Right atrium auricular region (tissue), 2 donors: ENCODE results near the gene NOL6. TPM values are rescaled to one million over a fixed set of nuclear protein-coding genes. Genes with fewer than 3 reads are reported as not detected.
A peak's percentile ranks its signal among the peaks of the same experiment; 100 is the strongest.

Source experiments
- DNase-seq: peaks from one replicate; pipeline ENCODE4 v3.0.0-alpha.2; 2019; ENCODE audit warnings: low spot score
- H3K27ac ChIP-seq, 2 donors: fragments of 200-600 bp; sonication (generic); 1 replicate in 1 of 2; 2 replicates in 1 of 2; pipeline ENCODE4 v1.5.1; 2016 to 2019
- H3K27me3 ChIP-seq, 2 donors: fragments of 200-600 bp; sonication (generic); one replicate each; pipeline versions ENCODE4 v1.5.1 to v1.6.0; 2017 to 2019
- H3K36me3 ChIP-seq: fragments of 200-600 bp; sonication (generic); one replicate; pipeline ENCODE4 v1.5.1; 2016
- H3K4me1 ChIP-seq, 2 donors: fragments of 200-600 bp; sonication (generic); one replicate each; pipeline versions ENCODE4 v1.5.1 to v1.6.0; 2017 to 2019
- H3K4me3 ChIP-seq, 2 donors: fragments of 200-600 bp; sonication (generic); 1 replicate in 1 of 2; 2 replicates in 1 of 2; pipeline ENCODE4 v1.5.1; 2017 to 2019; ENCODE audit warnings: mild to moderate bottlenecking in 1 of 2, moderate library complexity in 1 of 2
- H3K9me3 ChIP-seq, 2 donors: fragments of 200-600 bp; sonication (generic); one replicate each; pipeline ENCODE4 v1.5.1; 2019
- microRNA-seq, 2 donors: library from miRNA; unstranded; fragments of <30 nt; microRNA quantifications; one replicate each; pipeline ENCODE4, GENCODE V29; 2016 to 2017; ENCODE audit warnings: borderline number of aligned reads in 2 of 2, borderline replicate concordance in 1 of 2
- total RNA-seq, 2 donors: library from RNA; depleted of rRNA; stranded (reverse); fragments of >200 nt; gene quantifications; one replicate each; pipeline ENCODE4 v1.1.0, GENCODE V29; 2016
- TF ChIP-seq, protein P1 (sequence below), 2 donors: fragments of 200-600 bp; sonication (generic); IDR thresholded peaks; one replicate each; pipeline ENCODE4 v1.5.1; 2019; ENCODE audit warnings: antibody characterized with exemption in 2 of 2

NOL6 gene
- total RNA-seq, 2 donors from 2014 or later = 12.5 to 16.1 TPM

DNA sequence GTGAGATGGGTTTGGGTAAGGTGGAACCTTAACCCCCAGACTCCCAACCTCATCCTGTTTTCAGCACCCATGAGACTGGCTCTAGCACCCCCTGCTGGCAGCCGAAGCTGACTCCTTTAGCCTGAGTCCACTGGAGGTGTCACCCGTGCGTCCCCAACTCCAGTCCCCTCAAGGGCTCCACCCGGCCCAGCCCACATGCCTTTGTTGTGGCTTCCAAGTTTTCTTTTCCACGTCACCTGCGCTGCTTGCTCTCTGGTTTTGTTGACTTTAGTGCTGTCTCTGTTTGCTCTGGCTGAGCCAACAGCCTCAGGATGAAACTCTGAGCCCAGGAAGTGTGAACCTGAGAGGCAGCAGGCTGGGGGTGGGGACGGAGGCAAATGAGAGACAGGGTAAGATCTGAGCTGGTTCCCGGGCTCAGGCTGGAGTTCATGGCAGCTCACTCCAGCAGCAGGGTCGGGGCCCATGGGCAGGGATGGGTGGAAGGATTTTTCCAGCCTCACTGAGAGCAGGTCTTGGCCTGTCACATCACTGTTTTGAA lies 58.2 kb downstream of the NOL6 start:
- Histone ChIP-seq H3K9me3 (no peaks in the 10 kb centered on the region), H3K4me1 (peaks cover 0 to 10% of the 10 kb centered on the region in 2 donors), H3K27ac (no peak overlapping the region), H3K4me3 (no peak overlapping the region), H3K27me3 (no peaks in the 10 kb centered on the region), H3K36me3 (no peaks in the 10 kb centered on the region)
- peak; percentile 69 for DNase-seq
- TF ChIP-seq, protein P1, sequence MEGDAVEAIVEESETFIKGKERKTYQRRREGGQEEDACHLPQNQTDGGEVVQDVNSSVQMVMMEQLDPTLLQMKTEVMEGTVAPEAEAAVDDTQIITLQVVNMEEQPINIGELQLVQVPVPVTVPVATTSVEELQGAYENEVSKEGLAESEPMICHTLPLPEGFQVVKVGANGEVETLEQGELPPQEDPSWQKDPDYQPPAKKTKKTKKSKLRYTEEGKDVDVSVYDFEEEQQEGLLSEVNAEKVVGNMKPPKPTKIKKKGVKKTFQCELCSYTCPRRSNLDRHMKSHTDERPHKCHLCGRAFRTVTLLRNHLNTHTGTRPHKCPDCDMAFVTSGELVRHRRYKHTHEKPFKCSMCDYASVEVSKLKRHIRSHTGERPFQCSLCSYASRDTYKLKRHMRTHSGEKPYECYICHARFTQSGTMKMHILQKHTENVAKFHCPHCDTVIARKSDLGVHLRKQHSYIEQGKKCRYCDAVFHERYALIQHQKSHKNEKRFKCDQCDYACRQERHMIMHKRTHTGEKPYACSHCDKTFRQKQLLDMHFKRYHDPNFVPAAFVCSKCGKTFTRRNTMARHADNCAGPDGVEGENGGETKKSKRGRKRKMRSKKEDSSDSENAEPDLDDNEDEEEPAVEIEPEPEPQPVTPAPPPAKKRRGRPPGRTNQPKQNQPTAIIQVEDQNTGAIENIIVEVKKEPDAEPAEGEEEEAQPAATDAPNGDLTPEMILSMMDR (IDR thresholded peaks at IDR 0.05) = peak; percentile 62 to 79

DNA sequence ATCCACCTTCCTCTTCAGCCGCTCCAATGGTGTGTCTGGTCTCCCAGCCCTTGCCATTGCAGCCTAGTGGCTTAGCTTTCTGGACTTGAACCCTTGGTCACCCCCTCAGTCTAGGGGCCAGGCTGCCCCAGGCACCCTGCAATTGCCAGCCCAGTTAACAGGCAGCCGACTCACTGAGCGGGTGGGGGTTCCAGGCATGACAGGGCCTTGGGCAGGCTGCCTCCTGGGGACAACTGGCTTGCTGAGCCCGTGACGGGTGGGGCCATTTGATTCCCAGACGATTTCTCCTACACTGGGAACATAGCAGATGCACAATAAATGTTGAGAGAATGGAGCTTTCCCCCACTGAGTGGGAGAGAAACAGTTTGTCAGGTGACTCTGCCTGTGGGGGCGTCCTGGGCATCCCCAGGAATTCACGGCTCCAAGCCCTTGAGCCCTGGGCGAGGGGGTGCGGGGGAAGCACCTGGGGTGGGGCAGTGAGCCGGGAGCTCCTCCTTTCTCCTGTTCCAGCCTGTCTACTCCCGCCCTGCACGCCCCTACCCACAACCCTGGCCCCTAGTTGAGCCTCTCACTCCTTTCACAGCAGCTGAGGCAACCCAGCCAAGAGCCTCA lies 58.7 kb downstream of the NOL6 start:
- DNase-seq = no peak
- Histone ChIP-seq H3K9me3 (no peaks in the 10 kb centered on the region), H3K4me1 (peaks cover 0 to 10% of the 10 kb centered on the region in 2 donors), H3K27ac (no peak overlapping the region), H3K27me3 (no peaks in the 10 kb centered on the region), H3K36me3 (no peaks in the 10 kb centered on the region), H3K4me3 (no peak overlapping the region)
- TF ChIP-seq, protein P1 (IDR thresholded peaks at IDR 0.05) = no peak

GRCh38 chr9:33414268-33414667 lies 59.5 kb downstream of the NOL6 start:
- Histone ChIP-seq H3K4me1 (peaks cover 0 to 10% of the 10 kb centered on the region in 2 donors), H3K4me3 (no peak overlapping the region), H3K36me3 (no peaks in the 10 kb centered on the region), H3K27ac (no peak overlapping the region), H3K9me3 (no peaks in the 10 kb centered on the region), H3K27me3 (no peaks in the 10 kb centered on the region)
- DNase-seq = no peak
- TF ChIP-seq, protein P1 (IDR thresholded peaks at IDR 0.05) = no peak

Small RNA genes lying within 50 kb of the gene (microRNA-seq; reads per million reads assigned to microRNA genes)
- 0 to 0.71 reads per million in 2 donors for gene MIR6851

Other genes with a start within 250 kb of the NOL6 start
- not detected for gene SPINK4, start 233.8 kb downstream of the NOL6 start, total RNA-seq
- gene BAG1, start 209.2 kb downstream of the NOL6 start, total RNA-seq = 100 to 1,000 TPM; 162 to 166 TPM
- gene CHMP5, start 208.9 kb downstream of the NOL6 start, total RNA-seq = 10 to 100 TPM; 44.0 to 51.1 TPM
- 10 to 100 TPM; 23.7 to 29.1 TPM for gene NFX1, start 183.4 kb downstream of the NOL6 start, total RNA-seq
- 10 to 100 TPM; 58.4 to 74.9 TPM for gene AQP7, start 71.4 kb downstream of the NOL6 start, total RNA-seq
- gene AQP3, start 26.3 kb downstream of the NOL6 start, total RNA-seq = 100 to 1,000 TPM in 1 of 2 donors, 10 to 100 TPM in 1; 14.3 to 116 TPM
- gene ANKRD18B, start 50.3 kb upstream of the NOL6 start, total RNA-seq = under 1 TPM in 1 of 2 donors, not detected in 1; 0.11 TPM